SK-N-SH (cell line): Measurements from ENCODE around the gene CATSPERE. TPM values are rescaled to one million over a fixed set of nuclear protein-coding genes. Genes with fewer than 3 reads are reported as not detected.

Experiments
- CTCF ChIA-PET: fragments of 300-600, 350-600 bp; formaldehyde crosslinking; extraction: SDS; loops from one replicate; lab custom pipeline; 2021; lab: Yijun Ruan, JAX
- POLR2A ChIA-PET: fragments of 350-600 bp; sonication (Branson Sonifier 250); formaldehyde crosslinking; extraction: SDS; loops from one replicate; lab custom pipeline; 2020; ENCODE audit warnings: antibody characterized with exemption, inconsistent platforms; lab: Yijun Ruan, JAX
- DNase-seq: peaks from one replicate; pipeline ENCODE4 v3.0.0; 2012
- H2AFZ ChIP-seq: fragments of 200-600 bp; sonication (generic); 2 replicates; pipeline ENCODE4 v1.8.1; 2016; ENCODE audit warnings: antibody characterized with exemption, mild to moderate bottlenecking, low read depth
- H3F3A ChIP-seq: fragments of 200-600 bp; sonication (generic); replicated peaks from 2 replicates; pipeline ENCODE3; 2016; ENCODE audit warnings: antibody characterized with exemption, mild to moderate bottlenecking; ENCODE audit not compliant: insufficient read depth
- H3K27ac ChIP-seq, 2 experiments: fragments of 200-500 bp in 1 of 2; fragments of 200-600 bp in 1 of 2; sonication (Bioruptor generic) in 1 of 2; sonication (generic), shearing (Covaris generic) in 1 of 2; 2 replicates each; pipeline versions ENCODE4 v1.5.1 to v1.6.1; 2014 to 2016; ENCODE audit warnings: low read depth in 2 of 2, inconsistent platforms in 1 of 2, low read length in 1 of 2, mild to moderate bottlenecking in 1 of 2, mixed read lengths in 1 of 2
- H3K27me3 ChIP-seq: fragments of 200-600 bp; sonication (generic), shearing (Covaris generic); 2 replicates; pipeline ENCODE4 v1.6.1; 2016; ENCODE audit warnings: mixed run types; ENCODE audit not compliant: insufficient read depth
- H3K36me3 ChIP-seq, 2 experiments: fragments of 200-500 bp in 1 of 2; fragments of 200-600 bp in 1 of 2; sonication (Bioruptor generic) in 1 of 2; sonication (generic) in 1 of 2; replicated peaks in 1 of 2; 2 replicates each; pipeline versions ENCODE3 to v1.5.1; 2014 to 2016; ENCODE audit warnings: low read length in 1 of 2, mild to moderate bottlenecking in 1 of 2; ENCODE audit not compliant: insufficient read depth in 2 of 2, control insufficient read depth in 1 of 2
- H3K4me1 ChIP-seq, 2 experiments: fragments of 200-500 bp in 1 of 2; fragments of 200-600 bp in 1 of 2; sonication (Bioruptor generic) in 1 of 2; sonication (generic), shearing (Covaris generic) in 1 of 2; 2 replicates each; pipeline versions ENCODE4 v1.5.1 to v1.6.1; 2014 to 2016; ENCODE audit warnings: low read depth in 1 of 2, low read length in 1 of 2, mixed run types in 1 of 2; ENCODE audit not compliant: insufficient read depth in 2 of 2, control insufficient read depth in 1 of 2
- H3K4me2 ChIP-seq: fragments of 200-600 bp; sonication (generic), shearing (Covaris generic); 2 replicates; pipeline ENCODE4 v1.6.1; 2017; ENCODE audit warnings: mixed run types
- H3K4me3 ChIP-seq, 2 experiments: fragments of 200-500 bp in 1 of 2; fragments of 200-600 bp in 1 of 2; sonication (Bioruptor generic) in 1 of 2; sonication (generic), shearing (Covaris generic) in 1 of 2; 2 replicates each; pipeline versions ENCODE4 v1.5.1 to v1.8.1; 2014 to 2016; ENCODE audit warnings: low read depth in 2 of 2, inconsistent platforms in 1 of 2, low read length in 1 of 2, mild to moderate bottlenecking in 1 of 2, mixed read lengths in 1 of 2, moderate library complexity in 1 of 2
- H3K79me2 ChIP-seq: fragments of 200-600 bp; sonication (generic); 2 replicates; pipeline ENCODE4 v1.8.1; 2017; ENCODE audit warnings: mild to moderate bottlenecking; ENCODE audit not compliant: insufficient read depth
- H3K9ac ChIP-seq: fragments of 200-600 bp; sonication (generic); 2 replicates; pipeline ENCODE4 v1.6.1; 2017; ENCODE audit warnings: mixed run types
- H3K9me2 ChIP-seq: fragments of 200-600 bp; sonication (generic); 2 replicates; pipeline ENCODE4 v1.6.1; 2017; ENCODE audit warnings: mixed run types
- H3K9me3 ChIP-seq: fragments of 200-600 bp; sonication (generic); 2 replicates; pipeline ENCODE4 v1.6.1; 2017; ENCODE audit warnings: mixed run types, mild to moderate bottlenecking, moderate library complexity
- H4K20me1 ChIP-seq: fragments of 200-600 bp; sonication (generic); 2 replicates; pipeline ENCODE4 v1.6.1; 2017; ENCODE audit warnings: mild to moderate bottlenecking, mixed run types; ENCODE audit not compliant: insufficient read depth
- CHD2 ChIP-seq: fragments of 150-350 bp; IDR thresholded peaks from 2 replicates; pipeline ENCODE4 v1.6.1; 2018; ENCODE audit warnings: low read length; ENCODE audit not compliant: partially characterized antibody
- ELF1 ChIP-seq: IDR thresholded peaks from 2 replicates; pipeline ENCODE4 v1.4.0; 2012
- EP300 ChIP-seq, 2 experiments: IDR thresholded peaks; 2 replicates each; pipeline versions ENCODE4 v1.4.0 to v1.6.1; 2012; ENCODE audit warnings: borderline replicate concordance in 1 of 2, low read depth in 1 of 2, low read length in 1 of 2
- GABPA ChIP-seq: IDR thresholded peaks from 2 replicates; pipeline ENCODE4 v1.4.0; 2012; ENCODE audit warnings: low read depth, mild to moderate bottlenecking
- MEF2A ChIP-seq: IDR thresholded peaks from 2 replicates; pipeline ENCODE4 v1.4.0; 2012; ENCODE audit warnings: low read depth, borderline replicate concordance
- MXI1 ChIP-seq: IDR thresholded peaks from 2 replicates; pipeline ENCODE4 v1.6.1; 2012; ENCODE audit warnings: mild to moderate bottlenecking, low read depth, low read length, improper control_type of control experiment
- NRF1 ChIP-seq: IDR thresholded peaks from 2 replicates; pipeline ENCODE4 v1.6.1; 2012; ENCODE audit warnings: low read depth, mild to moderate bottlenecking, low read length
- POLR2AphosphoS5 ChIP-seq: IDR thresholded peaks from 2 replicates; pipeline ENCODE4 v1.6.1; 2012; ENCODE audit warnings: low read depth, low read length
- RAD21 ChIP-seq: IDR thresholded peaks from 2 replicates; pipeline ENCODE4 v1.6.1; 2012; ENCODE audit warnings: mild to moderate bottlenecking, low read length
- SIN3A ChIP-seq: IDR thresholded peaks from 2 replicates; pipeline ENCODE4 v1.6.1; 2012; ENCODE audit warnings: low read depth, mild to moderate bottlenecking, low read length, moderate library complexity, borderline replicate concordance
- TAF1 ChIP-seq: IDR thresholded peaks from 2 replicates; pipeline ENCODE4 v1.6.1; 2012; ENCODE audit warnings: low read depth, mild to moderate bottlenecking, low read length, moderate library complexity, borderline replicate concordance
- TEAD4 ChIP-seq: IDR thresholded peaks from 2 replicates; pipeline ENCODE4 v1.4.0; 2012; ENCODE audit warnings: mild to moderate bottlenecking, borderline replicate concordance; ENCODE audit not compliant: insufficient read depth
- USF1 ChIP-seq: IDR thresholded peaks from 2 replicates; pipeline ENCODE4 v1.4.0; 2012; ENCODE audit warnings: low read depth, borderline replicate concordance
- YY1 ChIP-seq: IDR thresholded peaks from 2 replicates; pipeline ENCODE4 v1.4.0; 2012; ENCODE audit warnings: low read depth, mild to moderate bottlenecking
- WGBS: methylation state at CpG from one replicate; pipeline ENCODE4 v1.1.6; 2017; ENCODE audit warnings: low lambda C conversion rate; 5-methylcytosine and 5-hydroxymethylcytosine counted together
- polyA plus RNA-seq, 3 experiments: library from polyadenylated mRNA; depleted of rRNA; stranded (reverse); fragments of >200 nt; gene quantifications; 2 replicates each; pipeline ENCODE4 v1.2.3, GENCODE V29; 2012
- TF ChIP-seq, protein P1 (sequence below): IDR thresholded peaks from 2 replicates; pipeline ENCODE4 v1.4.0; 2012; ENCODE audit warnings: low read depth
- TF ChIP-seq, protein P2 (sequence below): IDR thresholded peaks from 2 replicates; pipeline ENCODE4 v1.4.0; 2012; ENCODE audit warnings: low read depth, borderline replicate concordance

The CATSPERE gene, protein sequence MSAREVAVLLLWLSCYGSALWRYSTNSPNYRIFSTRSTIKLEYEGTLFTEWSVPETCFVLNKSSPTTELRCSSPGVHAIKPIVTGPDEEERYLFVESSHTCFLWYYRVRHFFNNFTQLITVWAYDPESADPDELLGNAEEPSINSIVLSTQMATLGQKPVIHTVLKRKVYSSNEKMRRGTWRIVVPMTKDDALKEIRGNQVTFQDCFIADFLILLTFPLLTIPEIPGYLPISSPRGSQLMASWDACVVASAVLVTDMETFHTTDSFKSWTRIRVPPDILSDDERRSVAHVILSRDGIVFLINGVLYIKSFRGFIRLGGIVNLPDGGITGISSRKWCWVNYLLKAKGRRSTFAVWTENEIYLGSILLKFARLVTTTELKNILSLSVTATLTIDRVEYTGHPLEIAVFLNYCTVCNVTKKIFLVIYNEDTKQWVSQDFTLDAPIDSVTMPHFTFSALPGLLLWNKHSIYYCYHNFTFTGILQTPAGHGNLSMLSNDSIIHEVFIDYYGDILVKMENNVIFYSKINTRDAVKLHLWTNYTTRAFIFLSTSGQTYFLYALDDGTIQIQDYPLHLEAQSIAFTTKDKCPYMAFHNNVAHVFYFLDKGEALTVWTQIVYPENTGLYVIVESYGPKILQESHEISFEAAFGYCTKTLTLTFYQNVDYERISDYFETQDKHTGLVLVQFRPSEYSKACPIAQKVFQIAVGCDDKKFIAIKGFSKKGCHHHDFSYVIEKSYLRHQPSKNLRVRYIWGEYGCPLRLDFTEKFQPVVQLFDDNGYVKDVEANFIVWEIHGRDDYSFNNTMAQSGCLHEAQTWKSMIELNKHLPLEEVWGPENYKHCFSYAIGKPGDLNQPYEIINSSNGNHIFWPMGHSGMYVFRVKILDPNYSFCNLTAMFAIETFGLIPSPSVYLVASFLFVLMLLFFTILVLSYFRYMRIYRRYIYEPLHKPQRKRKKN
- 0.30 and 0.54 TPM in 2 replicates for polyA plus RNA-seq (2012; rRNA removed)
- polyA plus RNA-seq (2012; cell fraction: cytosol; rRNA removed): 0.16 and 0.27 TPM in 2 replicates
- 0.95 and 2.5 TPM in 2 replicates for polyA plus RNA-seq (2012; cell fraction: nucleus; rRNA removed)

DNA sequence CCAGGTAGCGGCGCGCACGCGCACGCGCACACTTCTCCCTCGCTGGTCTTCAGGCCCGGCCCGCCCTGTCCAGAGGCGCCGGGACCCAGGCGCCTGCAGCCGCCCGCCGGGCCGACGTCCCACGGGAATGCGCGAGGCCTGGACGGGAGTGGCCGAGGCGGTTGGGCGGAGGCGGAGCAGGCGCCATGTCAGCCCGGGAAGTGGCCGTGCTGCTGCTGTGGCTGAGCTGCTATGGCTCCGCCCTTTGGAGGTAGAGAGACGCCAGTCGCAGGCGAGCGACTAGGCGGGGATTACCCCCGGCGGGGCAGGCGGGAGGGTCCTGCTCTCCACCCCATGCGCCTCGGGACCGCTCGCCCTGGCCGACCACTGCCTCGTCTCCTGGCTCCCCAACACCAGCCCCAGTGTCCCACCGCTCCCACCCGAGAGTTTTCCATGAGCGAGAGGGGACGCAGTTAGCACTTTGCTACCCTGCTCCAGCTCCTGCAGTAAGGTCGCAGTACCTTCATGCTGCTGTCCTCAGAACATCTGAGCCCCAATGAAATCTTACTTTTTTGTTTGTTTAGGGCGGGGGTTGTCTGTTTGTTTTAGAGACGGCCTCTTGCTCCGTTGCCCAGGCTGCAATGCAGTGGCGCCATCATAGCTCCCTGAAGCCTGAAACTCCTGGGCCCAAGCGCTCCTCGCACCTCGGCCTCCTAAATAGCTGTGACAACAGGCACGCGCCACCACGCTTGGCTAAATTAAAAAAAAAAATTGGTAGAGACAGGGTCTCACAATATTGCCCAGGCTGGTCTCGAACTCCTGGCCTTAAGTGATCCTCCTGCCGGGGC, at the start of gene CATSPERE:
TSS of gene CATSPERE (plus strand) at position 29 of the 827 bp plus-strand sequence. CDS start at position 186, 157 bp downstream.
- peaks cover 3% of the 10 kb centered on the region for H3F3A ChIP-seq
- peak within 1 kb of the TSS; percentile 42 for H3K4me3 ChIP-seq
- 28% methylated on average over 49 of the region's 61 CpGs for WGBS
- peaks cover 0 to 11% of the 10 kb centered on the region in 2 experiments for H3K36me3 ChIP-seq
- TF ChIP-seq, protein P1, sequence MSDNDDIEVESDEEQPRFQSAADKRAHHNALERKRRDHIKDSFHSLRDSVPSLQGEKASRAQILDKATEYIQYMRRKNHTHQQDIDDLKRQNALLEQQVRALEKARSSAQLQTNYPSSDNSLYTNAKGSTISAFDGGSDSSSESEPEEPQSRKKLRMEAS: peak; percentile 81
- no peak for TF ChIP-seq SIN3A
- peak; percentile 34; the same call in 1 of the 2 replicates for TF ChIP-seq MXI1
- TF ChIP-seq TEAD4: no peak
- TF ChIP-seq MEF2A: no peak
- TF ChIP-seq, protein P2, sequence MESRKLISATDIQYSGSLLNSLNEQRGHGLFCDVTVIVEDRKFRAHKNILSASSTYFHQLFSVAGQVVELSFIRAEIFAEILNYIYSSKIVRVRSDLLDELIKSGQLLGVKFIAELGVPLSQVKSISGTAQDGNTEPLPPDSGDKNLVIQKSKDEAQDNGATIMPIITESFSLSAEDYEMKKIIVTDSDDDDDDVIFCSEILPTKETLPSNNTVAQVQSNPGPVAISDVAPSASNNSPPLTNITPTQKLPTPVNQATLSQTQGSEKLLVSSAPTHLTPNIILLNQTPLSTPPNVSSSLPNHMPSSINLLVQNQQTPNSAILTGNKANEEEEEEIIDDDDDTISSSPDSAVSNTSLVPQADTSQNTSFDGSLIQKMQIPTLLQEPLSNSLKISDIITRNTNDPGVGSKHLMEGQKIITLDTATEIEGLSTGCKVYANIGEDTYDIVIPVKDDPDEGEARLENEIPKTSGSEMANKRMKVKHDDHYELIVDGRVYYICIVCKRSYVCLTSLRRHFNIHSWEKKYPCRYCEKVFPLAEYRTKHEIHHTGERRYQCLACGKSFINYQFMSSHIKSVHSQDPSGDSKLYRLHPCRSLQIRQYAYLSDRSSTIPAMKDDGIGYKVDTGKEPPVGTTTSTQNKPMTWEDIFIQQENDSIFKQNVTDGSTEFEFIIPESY: peak; percentile 75; the same call in 1 of the 2 replicates
- no peak for TF ChIP-seq USF1
- no peak for TF ChIP-seq RAD21
- TF ChIP-seq CHD2: peak; percentile 94
- peak; percentile 56 for TF ChIP-seq POLR2AphosphoS5
- TF ChIP-seq ELF1: no peak
- no peak for TF ChIP-seq GABPA
- TF ChIP-seq YY1: peak; percentile 72
- TF ChIP-seq NRF1: peak; percentile 77
- peak; percentile 60; the same call in 1 of the 2 replicates for TF ChIP-seq TAF1
- no peak for TF ChIP-seq EP300 (IDR thresholded peaks at IDR 0.05; ENCODE audit: borderline replicate concordance in 1 of 2, low read depth in 1 of 2, low read length in 1 of 2)
- no peaks in the 10 kb centered on the region for H3K9me3 ChIP-seq
- peaks cover 0 to 11% of the 10 kb centered on the region in 2 experiments; a peak in 3 of 4 replicates for H3K4me1 ChIP-seq
- H3K27me3 ChIP-seq: no peaks in the 10 kb centered on the region
- H2AFZ ChIP-seq: peak within 1 kb of the TSS; percentile 94
- peak within 1 kb of the TSS; percentile 60 for H3K9ac ChIP-seq
- POLR2A ChIA-PET: interaction anchor here (0.6 to 1.3 kb wide), 3 partner anchors 14 to 373 kb away, joined by 3 to 4 read pairs (median 3); no protein-coding TSS in a partner anchor
- no peaks in the 10 kb centered on the region for H3K79me2 ChIP-seq
- peak within 1 kb of the TSS; percentile 74 for H3K4me2 ChIP-seq
- no peaks in the 10 kb centered on the region for H4K20me1 ChIP-seq
- H3K27ac ChIP-seq: peak within 1 kb of the TSS in 1 of 2 experiments; percentile 76; a peak in 2 of 4 replicates
- DNase-seq: peak; percentile 94
- no peaks in the 10 kb centered on the region for H3K9me2 ChIP-seq
- CTCF ChIA-PET: interaction anchor here (1.1 kb wide), 1 partner anchor 13 kb away, joined by 4 read pairs; no protein-coding TSS in a partner anchor
